Colonic mucosa (tissue), 4 donors: ENCODE results near the gene ADAM12. TPM values are rescaled to one million over a fixed set of nuclear protein-coding genes. Genes with fewer than 3 reads are reported as not detected.
"Not testable (repeated sequence)": the region's sequence is repeated elsewhere in the genome, so short reads cannot be mapped to it uniquely, and the experiment has no call there.

ENCODE experiments used
- DNase-seq: peaks from one replicate; pipeline ENCODE4 v3.0.0-alpha.2; 2020
- H3K27ac ChIP-seq: fragments of 200-600 bp; one replicate; pipeline ENCODE4 v1.8.0; 2021
- H3K27me3 ChIP-seq: fragments of 200-600 bp; one replicate; pipeline ENCODE4 v1.8.0; 2021
- H3K36me3 ChIP-seq: fragments of 200-600 bp; one replicate; pipeline ENCODE4 v1.8.0; 2021
- H3K4me1 ChIP-seq: fragments of 200-600 bp; one replicate; pipeline ENCODE4 v1.8.0; 2021; ENCODE audit warnings: mild to moderate bottlenecking
- H3K4me3 ChIP-seq: fragments of 200-600 bp; one replicate; pipeline ENCODE4 v1.8.0; 2021
- H3K9ac ChIP-seq, 2 donors: one replicate each; pipeline ENCODE4 v1.7.0; 2013; ENCODE audit warnings: control low read depth in 2 of 2, low read depth in 2 of 2, low read length in 2 of 2
- H3K9me3 ChIP-seq: fragments of 200-600 bp; one replicate; pipeline ENCODE4 v1.8.0; 2021
- CTCF ChIP-seq: fragments of 200-600 bp; IDR thresholded peaks from one replicate; pipeline ENCODE4 v1.8.0; 2022; ENCODE audit warnings: antibody characterized with exemption, mild to moderate bottlenecking
- intact Hi-C: fragments of 100-400 bp; cut with DNase I; formaldehyde crosslinking; loops from one replicate; pipeline ENCODE4 v1.14.1; 2022
- total RNA-seq, 2 donors: library from RNA; stranded (reverse); fragmentation: NEBNext Ultra II Directional in 1 of 2; extraction: Animal tissue kit (Norgen Biotek cat#: 25700) in 1 of 2; gene quantifications; one replicate each; pipeline ENCODE4 v1.2.1, GENCODE V29; 2021
- donor health status: healthy.
- donor health status: DM: no; HTN: no; CAD: no.
- donor health status: DM: no; HTN: no; CAD: no.

ADAM12 gene
- total RNA-seq, 2 donors from 2014 or later = 0.30 to 0.64 TPM

GRCh38 chr10:126352453-126352852 is 35.8 kb downstream of the ADAM12 start:
- Histone ChIP-seq H3K27ac (no peak overlapping the region), H3K9me3 (no peaks in the 10 kb centered on the region), H3K27me3 (no peaks in the 10 kb centered on the region), H3K4me3 (no peak overlapping the region), H3K4me1 (no peaks in the 10 kb centered on the region), H3K36me3 (no peaks in the 10 kb centered on the region), H3K9ac (no peak overlapping the region)
- TF ChIP-seq CTCF = no peak
- intact Hi-C loops = no loop called here
- DNase-seq = no peak

GRCh38 chr10:126351021-126351420 is 37.3 kb downstream of the ADAM12 start:
- H3K27ac ChIP-seq = no peak overlapping the region
- TF ChIP-seq CTCF = no peak
- no peaks in the 10 kb centered on the region for H3K9me3 ChIP-seq
- no peak overlapping the region for H3K4me3 ChIP-seq
- intact Hi-C loops = no loop called here
- H3K9ac ChIP-seq = no peak overlapping the region
- DNase-seq = no peak
- H3K36me3 ChIP-seq = no peaks in the 10 kb centered on the region
- no peaks in the 10 kb centered on the region for H3K27me3 ChIP-seq
- no peaks in the 10 kb centered on the region for H3K4me1 ChIP-seq

- intact Hi-C loops = no loop called here
These were observed 37.9 kb downstream of the ADAM12 start for GRCh38 chr10:126350216-126350992.

GRCh38 chr10:126349676-126350075 is 38.6 kb downstream of the ADAM12 start:
- no peak overlapping the region for H3K4me3 ChIP-seq
- DNase-seq = no peak
- H3K27me3 ChIP-seq = no peaks in the 10 kb centered on the region
- H3K27ac ChIP-seq = no peak overlapping the region
- TF ChIP-seq CTCF = no peak
- no peaks in the 10 kb centered on the region for H3K36me3 ChIP-seq
- intact Hi-C loops = no loop called here
- no peak overlapping the region for H3K9ac ChIP-seq
- H3K4me1 ChIP-seq = no peaks in the 10 kb centered on the region
- no peaks in the 10 kb centered on the region for H3K9me3 ChIP-seq

More at GRCh38 chr10:126350216-126350992, 37.9 kb downstream of the ADAM12 start:
- Histone ChIP-seq H3K9me3 (no peaks in the 10 kb centered on the region), H3K4me3 (no peak overlapping the region), H3K9ac (no peak overlapping the region), H3K27me3 (no peaks in the 10 kb centered on the region), H3K36me3 (no peaks in the 10 kb centered on the region), H3K27ac (no peak overlapping the region), H3K4me1 (no peaks in the 10 kb centered on the region)
- no peak for DNase-seq
- TF ChIP-seq CTCF = no peak

GRCh38 chr10:126349101-126349500 is 39.2 kb downstream of the ADAM12 start:
- Histone ChIP-seq H3K4me1 (no peaks in the 10 kb centered on the region), H3K27ac (no peak overlapping the region), H3K4me3 (no peak overlapping the region), H3K27me3 (no peaks in the 10 kb centered on the region), H3K9me3 (no peaks in the 10 kb centered on the region), H3K36me3 (no peaks in the 10 kb centered on the region), H3K9ac (no peak overlapping the region)
- intact Hi-C loops = no loop called here
- DNase-seq = no peak
- TF ChIP-seq CTCF = no peak

- H3K36me3 ChIP-seq, intact Hi-C loops, DNase-seq, H3K9me3 ChIP-seq, H3K9ac ChIP-seq, H3K27ac ChIP-seq, H3K27me3 ChIP-seq, H3K4me1 ChIP-seq, H3K4me3 ChIP-seq: not testable (repeated sequence)
These were observed 44.8 kb downstream of the ADAM12 start for GRCh38 chr10:126343496-126343895.
